Uterus (tissue), 4 donors: ENCODE data around the gene ZFX. TPM values are rescaled to one million over a fixed set of nuclear protein-coding genes. Genes with fewer than 3 reads are reported as not detected.

Experiments
- DNase-seq, 2 donors: peaks; one replicate each; pipeline ENCODE4 v3.0.0-alpha.2; 2019 to 2020
- H3K27ac ChIP-seq, 2 donors: fragments of 200-600 bp; sonication (generic); 1 replicate in 1 of 2; 2 replicates in 1 of 2; pipeline ENCODE4 v1.5.1; 2016 to 2018
- H3K27me3 ChIP-seq, 2 donors: fragments of 200-600 bp; sonication (generic); one replicate each; pipeline ENCODE4 v1.5.1; 2018 to 2019; ENCODE audit warnings: control low read depth in 1 of 2
- H3K36me3 ChIP-seq, 2 donors: fragments of 200-600 bp; sonication (generic); one replicate each; pipeline ENCODE4 v1.5.1; 2019; ENCODE audit warnings: control low read depth in 1 of 2
- H3K4me1 ChIP-seq, 2 donors: fragments of 200-600 bp; sonication (generic); one replicate each; pipeline ENCODE4 v1.5.1; 2018 to 2019; ENCODE audit warnings: control low read depth in 1 of 2
- H3K4me3 ChIP-seq, 2 donors: fragments of 200-600 bp; sonication (generic); 1 replicate in 1 of 2; 2 replicates in 1 of 2; pipeline ENCODE4 v1.5.1; 2018 to 2019; ENCODE audit warnings: mild to moderate bottlenecking in 1 of 2
- H3K9me3 ChIP-seq, 2 donors: fragments of 200-600 bp; sonication (generic); one replicate each; pipeline ENCODE4 v1.5.1; 2019; ENCODE audit warnings: control low read depth in 1 of 2
- CTCF ChIP-seq, 4 experiments: fragments of 200-600 bp in 2 of 4; fragments of 450-650 bp in 2 of 4; sonication (generic) in 2 of 4; IDR thresholded peaks; one replicate each; pipeline ENCODE4 v1.5.1; 2016 to 2019; ENCODE audit warnings: antibody characterized with exemption in 4 of 4, mild to moderate bottlenecking in 2 of 4, moderate library complexity in 1 of 4
- POLR2A ChIP-seq, 2 donors: fragments of 450-650 bp; IDR thresholded peaks; one replicate each; pipeline ENCODE4 v1.6.1; 2016; ENCODE audit warnings: antibody characterized with exemption in 2 of 2, mild to moderate bottlenecking in 1 of 2, moderate library complexity in 1 of 2
- intact Hi-C: fragments of 100-400 bp; cut with DNase I; formaldehyde crosslinking; loops from one replicate; pipeline ENCODE4 v1.15.1; 2023; ENCODE audit warnings: low total_unique reads
- total RNA-seq, 4 donors: library from RNA; depleted of rRNA in 3 of 4; stranded (reverse); fragments of >200 nt in 3 of 4; gene quantifications; one replicate each; pipeline versions ENCODE4 v1.1.0 to v1.2.4, GENCODE V29; 2014 to 2023
- donor health status: DM: yes; HTN: yes; CAD: no.

The ZFX gene
- total RNA-seq, 4 donors from 2014 or later = 60.6 to 211 (median 111) TPM

DNA sequence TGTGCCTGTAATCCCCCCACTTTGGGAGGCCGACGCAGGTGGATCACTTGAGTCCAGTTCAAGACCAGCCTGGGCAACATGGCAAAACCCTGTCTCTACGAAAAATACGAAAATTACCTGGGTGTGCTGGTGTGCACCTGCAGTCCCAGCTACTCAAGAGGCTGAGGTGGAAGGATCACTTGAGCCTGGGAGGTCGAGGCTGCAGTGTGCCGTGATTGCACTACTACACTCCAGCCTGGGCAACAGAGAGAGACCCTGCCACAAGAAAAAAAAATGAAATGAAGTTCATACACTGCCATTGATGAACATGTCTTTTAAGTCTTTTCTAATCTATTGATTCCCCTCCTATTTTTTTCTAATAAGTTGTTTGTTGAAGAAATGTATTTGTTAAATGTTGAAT lies 5.0 kb upstream of the ZFX start:
- H3K27me3 ChIP-seq = no peaks in the 10 kb centered on the region
- no peaks in the 10 kb centered on the region for H3K36me3 ChIP-seq
- no peak overlapping the region for H3K27ac ChIP-seq
- no peaks in the 10 kb centered on the region for H3K9me3 ChIP-seq
- DNase-seq = no peak
- TF ChIP-seq POLR2A (IDR thresholded peaks at IDR 0.05) (no peak), CTCF (IDR thresholded peaks at IDR 0.05) (no peak)
- intact Hi-C loops = no loop called here
- peaks cover 0 to 7% of the 10 kb centered on the region in 2 donors for H3K4me1 ChIP-seq
- no peak overlapping the region for H3K4me3 ChIP-seq

DNA sequence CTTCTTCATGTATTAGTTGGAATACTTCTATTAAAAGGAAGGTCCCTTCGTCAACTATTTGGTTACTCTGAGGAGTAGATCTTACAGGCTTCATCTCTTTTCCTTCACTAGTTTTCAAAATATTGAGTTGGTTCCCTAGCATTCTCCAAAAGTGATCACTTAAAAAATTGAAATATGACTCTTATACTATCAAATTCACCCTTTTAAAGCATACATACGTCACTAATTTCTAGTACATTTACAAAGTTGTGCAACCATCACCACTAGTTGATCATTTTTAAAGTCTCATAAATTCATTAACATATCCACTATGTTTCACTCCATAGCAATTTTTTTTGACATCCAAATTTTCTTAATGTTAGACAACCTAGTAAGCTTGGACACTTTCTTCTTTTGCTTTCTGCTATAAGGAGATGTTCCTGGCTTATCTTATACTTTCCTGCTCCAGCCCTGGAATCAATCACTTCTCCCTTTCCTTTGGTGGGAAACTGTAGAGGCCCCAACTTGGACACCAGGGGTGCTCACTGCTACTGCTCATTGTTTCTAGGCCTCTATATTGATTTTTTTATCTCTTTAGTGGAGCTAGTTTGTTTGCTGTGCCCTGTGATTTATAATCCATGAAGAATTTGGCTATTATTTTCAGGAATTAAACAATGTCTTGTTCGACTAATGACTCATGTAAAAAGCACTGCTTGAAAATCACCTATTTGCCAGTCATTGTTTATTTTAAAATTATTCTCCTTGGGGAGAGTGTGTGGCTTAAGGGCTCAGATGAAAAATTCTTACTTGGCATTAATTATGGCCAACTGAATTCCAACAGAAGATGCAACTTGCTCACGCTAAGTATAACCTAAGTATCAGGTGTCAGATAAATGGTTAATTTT lies 4.0 kb upstream of the ZFX start:
- peak overlapping the region; percentile 100 for H3K27ac ChIP-seq
- intact Hi-C loops = no loop called here
- H3K4me1 ChIP-seq = peaks cover 0 to 7% of the 10 kb centered on the region in 2 donors
- H3K27me3 ChIP-seq = no peaks in the 10 kb centered on the region
- TF ChIP-seq CTCF (IDR thresholded peaks at IDR 0.05) = no peak
- no peak for TF ChIP-seq POLR2A (IDR thresholded peaks at IDR 0.05)
- DNase-seq = no peak
- H3K36me3 ChIP-seq = no peaks in the 10 kb centered on the region
- H3K9me3 ChIP-seq = no peaks in the 10 kb centered on the region
- no peak overlapping the region for H3K4me3 ChIP-seq

DNA sequence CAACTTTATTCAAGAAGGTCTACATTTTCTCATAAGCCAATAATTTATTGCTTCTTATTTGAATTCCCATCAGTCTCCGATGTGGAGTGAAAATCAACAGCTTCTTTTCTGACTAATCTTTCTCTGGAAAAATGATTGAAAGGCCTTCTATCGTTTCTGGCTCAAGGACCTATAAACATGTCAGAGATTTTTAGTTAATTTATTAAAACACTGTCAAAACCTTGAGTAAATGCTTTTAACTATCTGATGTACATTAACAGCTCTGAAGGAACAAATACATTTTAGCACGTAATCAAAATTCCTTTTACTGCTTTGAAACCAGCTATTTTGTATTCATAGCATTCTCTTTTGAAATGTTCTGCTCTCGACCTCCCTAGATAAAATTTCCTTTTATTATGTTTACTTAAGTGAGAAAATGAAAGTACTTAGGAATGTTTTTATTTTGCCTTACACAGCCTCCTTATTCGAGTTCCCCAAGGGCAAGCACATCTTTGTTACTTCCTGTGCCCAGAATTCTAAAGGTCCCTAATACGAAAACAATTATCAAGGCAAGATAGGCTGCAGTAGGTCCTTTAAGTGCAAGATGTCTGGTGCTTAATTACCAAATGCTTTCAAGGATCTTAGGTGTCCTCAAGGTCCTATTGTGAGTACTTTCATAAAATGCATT lies 3.1 kb upstream of the ZFX start:
- DNase-seq = no peak
- Histone ChIP-seq H3K36me3 (no peaks in the 10 kb centered on the region), H3K4me3 (peak overlapping the region; percentile 15 to 16), H3K9me3 (no peaks in the 10 kb centered on the region), H3K27me3 (no peaks in the 10 kb centered on the region), H3K4me1 (peaks cover 0 to 11% of the 10 kb centered on the region in 2 donors), H3K27ac (peak overlapping the region; percentile 100)
- TF ChIP-seq POLR2A (IDR thresholded peaks at IDR 0.05) (no peak), CTCF (IDR thresholded peaks at IDR 0.05) (no peak)
- intact Hi-C loops = no loop called here

DNA sequence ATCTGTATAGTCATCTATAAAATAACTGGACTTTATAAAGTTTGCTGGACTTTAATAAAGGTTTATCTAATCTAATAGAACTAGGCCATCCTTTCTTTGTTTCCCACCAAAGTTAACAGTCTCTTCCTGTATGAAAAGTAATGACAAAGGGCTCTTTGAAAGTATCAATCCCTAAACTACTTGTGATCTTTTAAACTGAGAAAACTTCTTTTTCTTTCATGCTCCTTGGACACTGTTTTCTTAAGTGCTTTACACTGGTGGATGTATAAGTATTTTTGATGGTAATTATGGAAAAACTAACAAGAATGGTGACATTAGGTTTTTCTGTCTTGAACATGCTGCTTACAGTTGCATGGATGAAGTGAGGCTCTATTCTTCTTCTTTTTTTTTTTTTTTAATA lies 2.4 kb upstream of the ZFX start:
- DNase-seq = no peak
- Histone ChIP-seq H3K4me1 (peaks cover 0 to 17% of the 10 kb centered on the region in 2 donors), H3K4me3 (no peak overlapping the region), H3K27me3 (no peaks in the 10 kb centered on the region), H3K36me3 (no peaks in the 10 kb centered on the region), H3K9me3 (no peaks in the 10 kb centered on the region), H3K27ac (peak overlapping the region; percentile 100)
- TF ChIP-seq CTCF (IDR thresholded peaks at IDR 0.05) = no peak
- TF ChIP-seq POLR2A (IDR thresholded peaks at IDR 0.05) = no peak
- intact Hi-C loops = no loop called here

- Histone ChIP-seq H3K4me3 (peak overlapping the region; percentile 4 to 95), H3K27ac (peak overlapping the region; percentile 100), H3K9me3 (no peaks in the 10 kb centered on the region), H3K4me1 (peaks cover 0 to 20% of the 10 kb centered on the region in 2 donors), H3K36me3 (no peaks in the 10 kb centered on the region), H3K27me3 (no peaks in the 10 kb centered on the region)
- intact Hi-C loops = no loop called here
- no peak for TF ChIP-seq CTCF (IDR thresholded peaks at IDR 0.05)
- TF ChIP-seq POLR2A (IDR thresholded peaks at IDR 0.05) = no peak
- no peak for DNase-seq
Measured at GRCh38 chrX:24148121-24148520, 1.4 kb upstream of the ZFX start.
